ENCODE data around the gene CCDC82. TPM values are rescaled to one million over a fixed set of nuclear protein-coding genes. Genes with fewer than 3 reads are reported as not detected.

The CCDC82 gene
- polyA plus RNA-seq, 1 donor: 69.9 TPM

GRCh38 chr11:96306933-96307775 lies 82.6 kb downstream of the CCDC82 start:
- DNase-seq: peak; percentile 99

GRCh38 chr11:96306600-96306932 lies 83.1 kb downstream of the CCDC82 start:
- no peak for DNase-seq

- no peak for DNase-seq
Measured at GRCh38 chr11:96306071-96306470, 83.6 kb downstream of the CCDC82 start.

- no peak for DNase-seq
Measured at GRCh38 chr11:96303980-96304379, 85.7 kb downstream of the CCDC82 start.

GRCh38 chr11:96303064-96303463 lies 86.6 kb downstream of the CCDC82 start:
- DNase-seq: no peak

Other genes starting within 250 kb of the CCDC82 start
- gene MAML2, start 46.7 kb downstream of the CCDC82 start, polyA plus RNA-seq (ENCODE audit: insufficient read length): 31.7 TPM
- 24.9 TPM for gene JRKL, start 101 bp upstream of the CCDC82 start, polyA plus RNA-seq (ENCODE audit: insufficient read length)